Activated naive CD4-positive, alpha-beta T cell treated with anti-CD3 and anti-CD28 coated beads for 36 hours (primary cell): ENCODE results near the gene ZNG1A. TPM values are rescaled to one million over a fixed set of nuclear protein-coding genes. Genes with fewer than 3 reads are reported as not detected.
"Not testable (repeated sequence)": the region's sequence is repeated elsewhere in the genome, so short reads cannot be mapped to it uniquely, and the experiment has no call there.

ENCODE experiments used
- CTCF ChIA-PET: fragments of 350-600 bp; sonication (Branson Sonifier 250); formaldehyde crosslinking; loops from one replicate; lab custom pipeline; 2021; ENCODE audit warnings: antibody characterized with exemption; lab: Charles Lee
- DNase-seq: peaks from one replicate; pipeline ENCODE4 v3.0.0-alpha.2; 2020
- H3K27ac Mint-ChIP-seq: one replicate; pipeline ENCODE4 v1.8.0; 2021; ENCODE audit warnings: mild to moderate bottlenecking, mixed read lengths
- H3K27me3 Mint-ChIP-seq: one replicate; pipeline ENCODE4 v1.8.0; 2021; ENCODE audit warnings: low read depth, mixed read lengths
- H3K36me3 Mint-ChIP-seq: one replicate; pipeline ENCODE4 v1.8.0; 2021; ENCODE audit warnings: low read depth, mixed read lengths
- H3K4me1 Mint-ChIP-seq: one replicate; pipeline ENCODE4 v1.8.0; 2021; ENCODE audit warnings: low read depth, mixed read lengths
- H3K4me3 Mint-ChIP-seq: one replicate; pipeline ENCODE4 v1.8.0; 2021; ENCODE audit warnings: mild to moderate bottlenecking, moderate library complexity, mixed read lengths
- H3K9me3 Mint-ChIP-seq: one replicate; pipeline ENCODE4 v1.8.0; 2021; ENCODE audit warnings: mixed read lengths
- intact Hi-C: fragments of 100-400 bp; cut with micrococcal nuclease; formaldehyde crosslinking; loops from one replicate; pipeline ENCODE4 v1.15.1; 2023
- total RNA-seq, 2 experiments: library from RNA; stranded (reverse); gene quantifications; one replicate each; pipeline ENCODE4 v1.2.3, GENCODE V29; 2021

The ZNG1A gene
- total RNA-seq, 2 experiments from 2014 or later: 27.9 to 31.4 TPM

DNA sequence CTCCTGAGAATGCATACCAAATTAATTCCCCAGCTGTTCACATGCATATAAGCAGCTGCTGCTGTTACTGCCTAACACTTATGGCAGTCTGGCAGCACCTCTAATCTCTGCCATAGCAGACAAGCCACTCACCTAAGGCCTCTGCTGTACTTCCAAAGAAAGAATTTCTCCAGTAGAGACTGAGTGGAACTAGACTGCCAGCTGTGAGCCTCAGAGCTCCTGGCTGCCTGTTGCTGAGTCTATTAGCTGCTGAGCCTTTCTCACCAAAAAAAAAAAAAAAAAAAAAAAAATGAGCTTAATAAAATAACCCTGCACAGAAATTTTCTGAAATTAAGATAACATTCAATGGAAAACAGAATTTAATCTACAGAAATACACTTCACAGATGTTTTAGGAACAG is 27.7 kb downstream of the ZNG1A start:
- H3K27ac Mint-ChIP-seq, CTCF ChIA-PET, H3K9me3 Mint-ChIP-seq, H3K36me3 Mint-ChIP-seq, intact Hi-C loops, H3K4me1 Mint-ChIP-seq, H3K27me3 Mint-ChIP-seq, H3K4me3 Mint-ChIP-seq, DNase-seq: not testable (repeated sequence)

DNA sequence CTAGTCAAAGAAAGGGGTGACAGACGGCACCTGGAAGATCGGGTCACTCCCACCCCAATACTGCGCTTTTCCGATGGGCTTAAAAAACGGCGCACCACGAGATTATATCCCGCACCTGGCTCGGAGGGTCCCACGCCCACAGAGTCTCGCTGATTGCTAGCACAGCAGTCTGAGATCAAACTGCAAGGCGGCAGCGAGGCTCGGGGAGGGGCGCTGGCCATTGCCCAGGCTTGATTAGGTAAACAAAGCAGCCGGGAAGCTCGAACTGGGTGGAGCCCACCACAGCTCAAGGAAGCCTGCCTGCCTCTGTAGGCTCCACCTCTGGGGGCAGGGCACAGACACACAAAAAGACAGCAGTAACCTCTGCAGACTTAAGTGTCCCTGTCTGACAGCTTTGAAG is 39.0 kb downstream of the ZNG1A start:
- H3K36me3 Mint-ChIP-seq, H3K4me3 Mint-ChIP-seq, H3K9me3 Mint-ChIP-seq, H3K4me1 Mint-ChIP-seq, intact Hi-C loops, H3K27me3 Mint-ChIP-seq, H3K27ac Mint-ChIP-seq, CTCF ChIA-PET, DNase-seq: not testable (repeated sequence)

DNA sequence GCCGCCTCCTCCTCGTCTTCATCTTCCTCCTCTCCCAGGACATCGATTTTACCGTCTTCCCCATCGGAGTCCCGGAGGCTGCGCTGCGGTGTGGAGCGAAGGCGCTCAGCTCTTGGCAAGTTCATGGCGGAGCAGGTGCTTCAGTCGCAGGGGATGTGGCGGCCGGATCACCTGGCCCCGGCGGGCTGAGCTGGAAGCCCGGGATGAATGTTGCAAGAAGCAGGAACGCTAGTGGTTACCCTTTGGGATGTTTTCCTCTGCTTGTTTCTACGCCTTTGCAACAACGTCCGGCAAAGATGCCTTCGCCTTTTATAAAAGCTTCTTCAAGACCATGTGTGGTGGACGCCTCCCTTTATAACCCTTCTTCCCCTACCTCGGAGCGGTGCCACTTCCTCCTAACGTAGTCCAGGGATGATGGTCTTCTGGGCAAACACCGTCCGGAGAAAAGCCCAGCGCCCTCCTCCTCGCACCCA is 60.8 kb downstream of the ZNG1A start, which contains the start of gene FOXD4:
Gene FOXD4, minus strand, starts transcription at position 423 of the 473 bp plus-strand sequence. Its CDS starts 298 bp downstream, at position 125.
- not testable (repeated sequence) for H3K27ac Mint-ChIP-seq

DNA sequence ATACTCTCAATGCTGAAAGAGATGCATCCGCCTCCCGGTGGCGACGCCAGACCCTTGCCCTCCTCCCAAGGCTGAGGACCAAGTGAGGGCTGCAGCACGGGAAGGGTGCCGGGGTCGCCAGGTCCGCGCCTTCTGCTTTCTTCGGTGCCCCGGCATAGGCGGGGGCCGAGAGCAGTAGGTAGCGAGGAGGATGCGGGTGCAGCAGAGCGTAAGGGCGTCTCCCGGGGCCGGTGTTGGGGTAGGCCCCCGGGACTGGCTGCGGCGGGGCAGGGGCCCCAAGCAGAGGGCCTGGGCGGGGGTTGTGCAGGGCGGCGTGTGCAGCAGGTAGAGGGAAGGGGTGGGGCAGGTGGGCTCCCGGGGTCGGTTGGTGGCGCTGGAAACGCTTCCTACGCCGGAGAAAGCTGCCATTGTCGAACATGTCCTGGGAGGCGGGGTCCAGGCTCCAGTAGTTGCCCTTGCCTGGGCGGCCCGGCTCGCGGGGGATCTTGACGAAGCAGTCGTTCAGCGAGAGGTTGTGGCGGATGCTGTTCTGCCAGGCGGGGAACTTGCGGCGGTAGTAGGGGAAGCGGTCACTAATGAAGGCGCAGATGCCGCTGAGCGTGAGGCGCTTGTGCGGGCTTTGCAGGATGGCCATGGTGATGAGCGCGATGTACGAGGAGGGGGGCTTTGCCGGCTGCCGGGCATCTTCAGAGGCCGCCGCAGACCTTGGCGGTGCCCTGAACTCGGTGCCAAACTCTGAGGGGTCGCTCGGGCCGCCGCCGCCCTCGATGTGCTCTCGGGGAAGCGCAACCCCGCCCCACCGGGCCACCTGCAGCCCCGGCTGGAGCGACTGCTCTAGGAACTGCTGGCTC is 61.5 kb downstream of the ZNG1A start:
- H3K27ac Mint-ChIP-seq, H3K9me3 Mint-ChIP-seq, CTCF ChIA-PET, intact Hi-C loops, H3K36me3 Mint-ChIP-seq: not testable (repeated sequence)
- peaks cover 21% of the 10 kb centered on the region for H3K4me1 Mint-ChIP-seq
- H3K4me3 Mint-ChIP-seq: peak overlapping the region; percentile 64
- peaks cover 28% of the 10 kb centered on the region for H3K27me3 Mint-ChIP-seq
- peak; percentile 33 for DNase-seq

More for the DNA sequence above, 60.8 kb downstream of the ZNG1A start, which contains the start of gene FOXD4:
- intact Hi-C loops, H3K9me3 Mint-ChIP-seq, CTCF ChIA-PET, H3K36me3 Mint-ChIP-seq, DNase-seq: not testable (repeated sequence)
- Mint-ChIP-seq H3K4me3 (peak within 1 kb of the TSS; percentile 64), H3K4me1 (peaks cover 18% of the 10 kb centered on the region), H3K27me3 (peaks cover 24% of the 10 kb centered on the region)

DNA sequence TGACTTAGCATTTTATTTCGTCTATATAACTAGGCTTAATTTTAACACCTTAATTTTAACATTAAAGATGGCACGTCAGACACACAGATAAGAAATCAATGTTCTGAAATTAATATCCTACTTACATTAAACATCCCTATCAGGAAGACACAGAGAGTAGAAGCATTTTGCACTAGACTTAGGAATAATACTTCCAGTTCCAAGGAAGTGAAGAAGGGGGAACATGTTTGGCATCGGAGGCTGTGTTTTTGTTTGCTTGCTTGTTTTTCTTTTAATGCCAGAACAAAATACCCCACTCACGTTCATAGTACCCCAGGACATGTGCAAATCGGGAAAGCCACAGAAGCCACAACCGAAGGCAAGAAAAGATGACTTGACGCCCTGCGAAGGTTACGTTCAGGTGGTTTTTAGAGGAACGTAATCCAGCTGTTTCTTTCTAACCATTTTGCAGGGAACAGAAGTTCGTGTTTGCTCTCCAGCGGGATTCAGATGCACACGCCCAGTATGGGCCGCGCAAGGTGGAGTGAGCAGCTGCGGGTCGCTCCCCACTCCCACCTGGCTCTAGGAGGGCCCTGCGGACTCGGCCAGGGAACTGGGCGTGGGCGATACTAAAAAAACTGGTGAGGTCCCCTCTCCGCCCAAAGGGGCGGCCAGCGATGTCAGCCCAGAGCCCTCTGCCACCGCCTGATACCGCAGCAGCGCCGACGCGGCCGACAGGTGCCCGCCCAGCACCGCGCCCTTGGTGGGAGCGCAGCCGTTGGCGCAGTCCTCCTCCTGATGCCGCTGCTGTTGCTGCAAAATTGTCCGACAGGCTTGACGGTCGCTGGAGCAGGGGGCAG is 62.4 kb downstream of the ZNG1A start:
- Mint-ChIP-seq H3K27me3 (peaks cover 28% of the 10 kb centered on the region), H3K4me1 (peaks cover 21% of the 10 kb centered on the region)
- H3K4me3 Mint-ChIP-seq, CTCF ChIA-PET, H3K27ac Mint-ChIP-seq, H3K36me3 Mint-ChIP-seq, H3K9me3 Mint-ChIP-seq, intact Hi-C loops, DNase-seq: not testable (repeated sequence)

DNA sequence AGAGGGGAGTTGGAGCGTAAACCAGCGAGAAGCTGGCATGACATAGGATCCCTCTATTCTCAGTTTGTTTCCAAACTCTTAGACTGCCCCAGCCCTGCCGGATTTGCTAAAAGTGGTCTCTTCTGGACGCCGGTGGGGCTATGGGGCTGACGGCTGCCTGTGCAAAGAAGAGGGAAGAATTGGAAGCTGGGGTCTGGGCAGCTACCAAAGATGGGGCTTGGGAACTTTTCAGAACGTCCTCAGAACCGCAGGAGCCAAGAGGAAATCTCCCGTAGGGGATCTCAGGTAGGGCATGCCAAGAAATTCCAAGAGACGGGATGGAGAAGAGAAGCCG is 63.8 kb downstream of the ZNG1A start:
- H3K36me3 Mint-ChIP-seq, DNase-seq, H3K27ac Mint-ChIP-seq, intact Hi-C loops, H3K9me3 Mint-ChIP-seq, CTCF ChIA-PET: not testable (repeated sequence)
- H3K4me3 Mint-ChIP-seq: peak overlapping the region; percentile 59
- peaks cover 28% of the 10 kb centered on the region for H3K27me3 Mint-ChIP-seq
- peaks cover 21% of the 10 kb centered on the region for H3K4me1 Mint-ChIP-seq

DNA sequence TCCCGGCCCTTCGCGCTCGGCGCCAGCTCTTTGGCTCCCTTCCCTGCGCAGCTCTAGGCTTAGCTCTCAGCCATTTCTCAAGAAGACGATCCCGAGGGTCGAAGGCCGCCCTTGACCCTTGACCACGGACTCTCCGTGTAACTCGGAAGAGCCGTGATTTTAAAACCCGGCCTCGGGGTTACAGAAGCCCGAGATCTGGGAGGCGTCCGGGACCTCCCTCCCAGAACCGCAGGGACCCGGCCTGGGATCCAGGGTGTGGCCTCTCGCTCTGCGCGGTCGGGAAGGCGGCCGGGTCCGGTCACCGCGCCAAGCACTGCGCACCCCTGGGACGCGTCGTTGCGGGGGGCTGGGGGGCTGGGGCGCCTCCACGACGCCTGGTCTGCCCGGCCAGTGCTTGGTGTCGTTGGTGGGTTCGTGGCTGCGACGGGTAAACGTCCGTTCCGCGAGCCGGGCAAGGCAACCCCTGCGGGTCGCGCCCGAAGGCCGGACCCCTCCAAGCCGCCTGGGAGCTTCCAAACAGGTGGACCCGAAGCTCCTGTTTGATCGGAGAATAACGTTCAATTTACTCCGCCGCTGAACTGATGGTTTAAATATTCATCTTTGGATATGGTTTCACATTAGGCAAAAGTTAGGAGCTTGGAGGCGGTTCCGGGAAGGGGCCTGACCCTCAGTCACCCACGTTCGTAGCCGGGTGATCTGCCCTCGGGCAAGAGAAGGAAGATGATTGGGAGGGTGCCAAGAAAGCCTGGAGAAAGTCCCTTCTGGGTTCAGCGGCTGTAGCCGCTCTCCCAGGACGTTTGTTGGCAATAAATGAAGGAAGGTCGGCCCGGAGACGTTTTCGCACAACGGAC is 64.4 kb downstream of the ZNG1A start:
- intact Hi-C loops, H3K9me3 Mint-ChIP-seq, CTCF ChIA-PET, DNase-seq, H3K36me3 Mint-ChIP-seq, H3K27ac Mint-ChIP-seq: not testable (repeated sequence)
- H3K27me3 Mint-ChIP-seq: peaks cover 31% of the 10 kb centered on the region
- H3K4me1 Mint-ChIP-seq: peaks cover 21% of the 10 kb centered on the region
- peak overlapping the region; percentile 75 for H3K4me3 Mint-ChIP-seq

DNA sequence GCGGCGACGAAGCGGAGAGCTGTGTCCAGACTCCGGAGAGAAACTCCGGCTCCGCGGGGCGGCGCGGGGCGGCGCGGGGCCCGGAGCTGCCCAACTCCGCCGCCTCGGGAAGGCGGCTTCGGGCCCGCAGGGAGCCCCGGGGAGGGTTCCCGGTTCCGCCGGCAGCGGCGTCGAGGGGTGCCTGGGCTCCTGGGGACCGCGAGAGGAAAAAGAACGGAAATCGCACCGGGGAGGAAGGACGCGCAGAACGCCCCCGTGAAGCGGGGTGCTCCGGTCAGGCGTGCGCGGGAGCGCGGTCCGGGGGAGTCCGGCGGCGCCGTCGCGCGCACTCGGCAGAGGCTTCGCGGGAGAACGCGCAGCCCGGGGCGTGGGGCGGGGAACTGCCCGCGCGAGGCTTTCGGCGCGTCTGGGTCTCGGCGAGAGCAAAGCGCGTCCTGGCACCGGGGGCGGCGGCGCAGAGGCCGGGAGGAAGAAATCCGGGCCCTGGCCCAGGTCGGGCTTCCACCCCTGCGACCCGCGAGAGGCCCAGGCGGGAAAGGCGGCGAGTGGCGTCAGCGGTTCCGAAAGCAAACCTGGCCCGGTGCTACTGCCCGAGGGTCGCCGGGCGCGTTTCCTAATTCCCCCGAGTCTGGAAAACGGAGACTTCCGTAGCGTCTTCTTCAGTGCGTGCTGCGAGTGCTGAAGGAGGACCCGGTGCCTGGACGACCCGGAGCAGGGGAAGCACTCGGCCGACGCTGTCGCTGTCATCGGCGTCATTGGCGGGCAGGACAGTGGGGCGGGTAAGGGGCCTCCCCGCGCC is 65.2 kb downstream of the ZNG1A start:
- Mint-ChIP-seq H3K4me3 (peak overlapping the region; percentile 75), H3K4me1 (peaks cover 24% of the 10 kb centered on the region), H3K27me3 (peaks cover 33% of the 10 kb centered on the region)
- H3K36me3 Mint-ChIP-seq, H3K9me3 Mint-ChIP-seq, H3K27ac Mint-ChIP-seq, CTCF ChIA-PET, intact Hi-C loops: not testable (repeated sequence)
- DNase-seq: peak; percentile 66

DNA sequence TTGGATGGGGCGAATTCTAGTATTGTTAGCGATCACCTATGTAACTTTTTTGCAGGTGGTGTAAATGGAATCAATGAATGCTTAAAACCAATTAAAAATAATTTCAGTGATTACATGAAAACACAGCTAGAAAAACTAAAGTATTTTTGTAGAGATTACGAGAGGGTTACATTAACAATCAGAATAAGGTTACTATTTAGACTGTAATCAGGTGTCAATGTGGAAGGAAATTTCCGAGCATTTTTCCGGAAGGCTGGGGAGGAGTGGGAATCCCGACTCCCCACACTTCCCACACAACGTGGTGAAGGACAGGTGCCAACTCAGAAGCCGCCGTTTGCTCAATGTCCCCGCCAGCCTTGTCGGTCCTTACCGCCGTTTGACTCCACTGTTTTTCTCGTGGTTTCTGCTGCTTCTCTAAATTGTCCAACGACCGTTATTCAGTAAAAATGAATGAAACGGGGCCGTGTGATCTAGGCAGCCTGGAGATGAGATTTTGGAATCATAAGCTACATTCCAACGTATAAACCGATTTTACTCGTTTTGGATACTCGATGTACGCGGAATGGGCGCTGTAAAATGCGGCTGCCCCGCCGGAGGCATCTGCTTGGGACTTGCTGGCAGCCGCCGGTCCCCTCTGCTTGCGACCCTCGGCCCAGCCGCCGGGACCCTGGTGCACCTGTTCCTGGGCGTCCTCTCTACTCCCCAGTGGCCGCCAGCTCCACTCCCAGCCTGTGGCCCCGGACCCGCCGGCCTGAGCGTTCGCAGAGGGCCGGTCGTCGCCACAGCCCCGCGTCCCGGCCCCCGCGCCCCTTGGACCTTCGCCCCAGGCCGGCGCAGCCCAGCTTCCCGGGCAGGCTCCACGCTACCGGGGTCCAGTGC is 66.0 kb downstream of the ZNG1A start:
- peaks cover 30% of the 10 kb centered on the region for H3K27me3 Mint-ChIP-seq
- peak overlapping the region; percentile 42 for H3K4me3 Mint-ChIP-seq
- peaks cover 21% of the 10 kb centered on the region for H3K4me1 Mint-ChIP-seq
- DNase-seq, H3K27ac Mint-ChIP-seq, intact Hi-C loops, H3K9me3 Mint-ChIP-seq, H3K36me3 Mint-ChIP-seq, CTCF ChIA-PET: not testable (repeated sequence)

DNA sequence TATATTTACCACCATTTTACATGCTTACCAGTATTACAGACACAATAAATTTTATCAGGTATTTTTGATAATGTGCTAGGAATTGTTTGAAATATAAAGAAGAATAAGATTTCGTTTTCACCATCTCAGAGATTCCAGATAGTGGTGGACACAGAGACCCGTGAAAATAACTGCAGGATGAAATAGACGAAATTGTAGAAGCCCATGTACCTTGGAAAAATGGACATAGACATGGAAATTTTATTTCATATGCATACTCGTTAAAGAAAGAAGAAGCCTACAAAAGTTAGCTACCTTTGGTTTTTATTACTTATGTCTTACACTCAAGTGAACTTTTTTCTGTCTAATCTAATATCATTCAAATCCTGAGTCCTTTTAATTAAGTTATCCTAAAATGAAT is 68.2 kb downstream of the ZNG1A start:
- CTCF ChIA-PET, H3K4me3 Mint-ChIP-seq, H3K9me3 Mint-ChIP-seq, DNase-seq, intact Hi-C loops, H3K27ac Mint-ChIP-seq, H3K36me3 Mint-ChIP-seq: not testable (repeated sequence)
- peaks cover 15% of the 10 kb centered on the region for H3K4me1 Mint-ChIP-seq
- peaks cover 32% of the 10 kb centered on the region for H3K27me3 Mint-ChIP-seq

DNA sequence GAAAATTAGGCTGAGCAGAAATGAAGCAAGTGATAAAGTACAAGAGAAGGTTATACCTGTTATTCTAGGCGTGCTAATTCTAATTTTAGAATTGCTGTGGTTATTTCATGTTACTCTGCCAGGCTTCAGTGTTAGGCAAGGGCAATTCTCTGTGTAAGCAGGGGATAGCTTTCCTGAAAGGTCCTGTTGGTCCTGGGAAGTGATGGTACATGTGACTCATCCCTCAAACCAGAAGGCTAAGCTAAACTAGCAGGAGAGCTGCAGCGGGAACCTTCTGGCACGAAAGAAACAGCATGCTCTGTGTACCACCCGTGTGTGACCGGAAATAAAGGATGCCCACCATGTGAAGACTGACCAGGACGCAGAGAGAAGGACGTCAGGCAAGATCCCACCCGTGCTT is 69.3 kb downstream of the ZNG1A start:
- H3K4me3 Mint-ChIP-seq, CTCF ChIA-PET, DNase-seq, H3K4me1 Mint-ChIP-seq, H3K9me3 Mint-ChIP-seq, H3K27ac Mint-ChIP-seq, intact Hi-C loops, H3K36me3 Mint-ChIP-seq: not testable (repeated sequence)
- H3K27me3 Mint-ChIP-seq: peaks cover 25% of the 10 kb centered on the region
